Sigmoid colon (tissue), 4 donors: ENCODE data around the gene BCKDK.

ENCODE experiments used
- EP300 ChIP-seq, 4 donors: sonication (generic); formaldehyde crosslinking; IDR thresholded peaks; one replicate each; pipeline ENCODE4 v1.6.1; 2017; ENCODE audit warnings: antibody characterized with exemption in 4 of 4
- POLR2A ChIP-seq, 2 donors: fragments of 450-650 bp; IDR thresholded peaks; one replicate each; pipeline ENCODE4 v1.6.1; 2016; ENCODE audit warnings: antibody characterized with exemption in 2 of 2, mild to moderate bottlenecking in 2 of 2, moderate library complexity in 2 of 2
- POLR2AphosphoS5 ChIP-seq, 4 donors: sonication (generic); formaldehyde crosslinking; IDR thresholded peaks; one replicate each; pipeline ENCODE4 v1.6.1; 2017; ENCODE audit warnings: antibody characterized with exemption in 4 of 4
- TF ChIP-seq, protein P1 (sequence below), 4 experiments: fragments of 450-650 bp in 3 of 4; fragments of 200-600 bp in 1 of 4; IDR thresholded peaks; one replicate each; pipeline ENCODE4 v1.5.1; 2016 to 2019; ENCODE audit warnings: antibody characterized with exemption in 4 of 4, mild to moderate bottlenecking in 3 of 4, moderate library complexity in 2 of 4

DNA sequence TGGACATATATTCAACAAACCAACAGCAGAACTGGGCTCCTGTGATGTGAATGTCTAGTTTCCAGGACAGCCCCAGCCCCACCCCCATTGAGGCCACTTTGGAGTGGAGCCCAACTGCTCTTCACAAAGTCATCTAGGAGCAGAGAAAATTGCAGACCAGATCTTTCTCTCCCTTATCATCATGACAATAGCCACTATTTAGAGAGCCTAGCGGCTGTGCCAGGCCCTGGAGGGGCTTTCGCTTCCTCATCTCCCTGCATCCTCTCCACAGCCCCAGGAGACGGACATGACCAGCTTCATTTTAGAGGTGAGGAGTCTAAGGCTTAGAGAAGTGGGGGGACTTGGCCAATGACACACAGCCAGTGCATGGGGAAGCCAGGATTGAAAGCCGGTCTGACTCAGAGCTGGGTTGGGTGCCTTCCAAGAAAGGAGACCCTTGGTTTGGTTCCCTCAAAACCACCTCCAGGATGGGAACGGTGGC, 25.9 kb downstream of the BCKDK start:
- TF ChIP-seq, protein P1, sequence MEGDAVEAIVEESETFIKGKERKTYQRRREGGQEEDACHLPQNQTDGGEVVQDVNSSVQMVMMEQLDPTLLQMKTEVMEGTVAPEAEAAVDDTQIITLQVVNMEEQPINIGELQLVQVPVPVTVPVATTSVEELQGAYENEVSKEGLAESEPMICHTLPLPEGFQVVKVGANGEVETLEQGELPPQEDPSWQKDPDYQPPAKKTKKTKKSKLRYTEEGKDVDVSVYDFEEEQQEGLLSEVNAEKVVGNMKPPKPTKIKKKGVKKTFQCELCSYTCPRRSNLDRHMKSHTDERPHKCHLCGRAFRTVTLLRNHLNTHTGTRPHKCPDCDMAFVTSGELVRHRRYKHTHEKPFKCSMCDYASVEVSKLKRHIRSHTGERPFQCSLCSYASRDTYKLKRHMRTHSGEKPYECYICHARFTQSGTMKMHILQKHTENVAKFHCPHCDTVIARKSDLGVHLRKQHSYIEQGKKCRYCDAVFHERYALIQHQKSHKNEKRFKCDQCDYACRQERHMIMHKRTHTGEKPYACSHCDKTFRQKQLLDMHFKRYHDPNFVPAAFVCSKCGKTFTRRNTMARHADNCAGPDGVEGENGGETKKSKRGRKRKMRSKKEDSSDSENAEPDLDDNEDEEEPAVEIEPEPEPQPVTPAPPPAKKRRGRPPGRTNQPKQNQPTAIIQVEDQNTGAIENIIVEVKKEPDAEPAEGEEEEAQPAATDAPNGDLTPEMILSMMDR (IDR thresholded peaks at IDR 0.05): no peak
- TF ChIP-seq POLR2A (IDR thresholded peaks at IDR 0.05): no peak
- no peak for TF ChIP-seq POLR2AphosphoS5 (IDR thresholded peaks at IDR 0.05)
- no peak for TF ChIP-seq EP300 (IDR thresholded peaks at IDR 0.05)
